Ramos (cell line): ENCODE data around the gene PROKR2.

ENCODE experiments used
- in situ Hi-C: fragments of 300-500 bp; cut with MboI; formaldehyde crosslinking; loops from one replicate; pipeline ENCODE4 v1.14.3; 2022; ENCODE audit warnings: low sequenced_read_pairs; ENCODE audit not compliant: unreplicated experiment

Gene PROKR2

GRCh38 chr20:5297280-5298004 lies 19.3 kb downstream of the PROKR2 start:
- in situ Hi-C loops = no loop called here

- in situ Hi-C loops = no loop called here
Observed at GRCh38 chr20:5290596-5290995, 26.2 kb downstream of the PROKR2 start.

- in situ Hi-C loops = no loop called here
Observed at GRCh38 chr20:5282561-5282960, 34.2 kb downstream of the PROKR2 start.

- in situ Hi-C loops = no loop called here
Observed at GRCh38 chr20:5279661-5280060, 37.1 kb downstream of the PROKR2 start.

DNA sequence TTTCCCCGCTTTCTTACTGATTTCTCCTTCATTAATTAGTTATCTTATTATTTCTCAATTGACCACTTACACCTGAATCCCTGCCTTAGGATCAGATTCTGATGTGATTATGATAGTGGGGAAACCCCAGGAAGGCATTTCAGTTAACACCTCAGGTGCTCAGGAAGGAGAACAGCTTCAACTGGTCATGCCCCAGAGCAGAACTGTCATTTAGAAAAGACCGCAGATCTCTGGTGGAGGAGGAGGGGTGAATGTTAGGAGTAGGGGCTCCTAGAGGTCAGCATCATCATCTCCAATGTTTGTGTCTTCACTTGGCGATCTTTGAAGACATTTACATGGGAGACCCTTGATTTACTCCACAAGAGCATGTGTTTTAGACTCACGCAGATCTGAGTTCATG lies 44.5 kb downstream of the PROKR2 start:
- in situ Hi-C loops = no loop called here

GRCh38 chr20:5270603-5271002 lies 46.2 kb downstream of the PROKR2 start:
- in situ Hi-C loops = no loop called here

- in situ Hi-C loops = no loop called here
Observed at GRCh38 chr20:5268449-5268848, 48.3 kb downstream of the PROKR2 start.

DNA sequence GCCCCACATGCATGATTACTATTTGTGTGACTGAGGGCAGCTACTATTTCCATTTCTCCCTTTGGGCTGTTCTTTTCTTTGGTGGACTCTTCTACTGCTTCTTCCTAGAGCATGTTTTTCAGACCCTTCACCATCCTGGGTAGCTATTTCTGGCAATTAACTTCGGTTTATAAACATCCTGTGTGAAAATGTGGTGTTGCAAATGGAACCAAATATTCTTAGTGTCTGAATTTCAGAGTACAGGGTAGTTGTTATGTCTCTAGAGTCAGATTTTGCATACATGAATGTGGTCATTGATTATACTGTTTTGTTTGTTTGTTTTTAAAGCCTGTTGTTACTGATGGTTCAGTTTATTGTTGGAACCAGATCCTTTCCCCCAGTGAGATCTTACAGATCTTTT lies 49.7 kb downstream of the PROKR2 start:
- in situ Hi-C loops = no loop called here
